Measurements from ENCODE around the gene KRTAP5-10. TPM values are rescaled to one million over a fixed set of nuclear protein-coding genes. Genes with fewer than 3 reads are reported as not detected.
"Not testable (repeated sequence)": the region's sequence is repeated elsewhere in the genome, so short reads cannot be mapped to it uniquely, and the experiment has no call there.

Gene KRTAP5-10
- total and polyA plus RNA-seq, 3 donors from 2014 or later: 0.28 TPM; not detected in 2

DNA sequence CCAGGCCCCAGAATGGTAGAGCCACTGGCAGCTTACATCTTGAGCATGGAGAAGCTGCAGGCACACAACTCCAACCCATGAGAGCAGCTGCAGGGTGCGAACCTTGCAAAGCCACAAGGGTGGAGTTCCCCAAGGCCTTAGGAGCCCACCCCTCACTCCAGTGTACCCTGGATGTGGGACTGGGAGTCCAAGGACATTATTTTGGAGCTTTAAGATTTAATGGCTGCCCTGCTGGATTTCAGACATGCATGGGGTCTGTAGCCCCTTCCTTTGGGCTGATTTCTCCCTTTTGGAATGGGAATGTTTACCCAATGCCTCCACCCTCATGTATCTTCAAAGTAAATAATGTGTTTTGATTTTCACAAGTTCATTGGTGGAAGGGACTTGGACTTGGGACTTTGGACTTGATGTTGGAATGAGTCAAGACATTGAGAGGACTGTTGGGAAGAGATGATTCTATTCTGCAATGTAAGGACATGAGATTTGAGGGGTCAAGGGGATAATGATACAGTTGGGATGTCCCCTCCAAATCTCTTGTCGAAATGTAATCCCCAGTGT lies 39.3 kb upstream of the KRTAP5-10 start:
- Histone ChIP-seq H3K4me1 (peaks cover 4% of the 10 kb centered on the region), H3K4me3 (no peak overlapping the region), H3K9me3 (no peaks in the 10 kb centered on the region), H3K36me3 (ENCODE audit: low read depth, missing control alignments) (no peaks in the 10 kb centered on the region), H3K27me3 (no peaks in the 10 kb centered on the region), H3K27ac (no peak overlapping the region)
- DNase-seq: no peak
- WGBS, 2 donors: 86 to 89% methylated on average over 1 to 2 of the region's 2 CpGs
- TF ChIP-seq CTCF (IDR thresholded peaks at IDR 0.05) (no peak), POLR2A (IDR thresholded peaks at IDR 0.05) (no peak)
- intact Hi-C loops (cut with DNase I; ENCODE audit: low total_unique reads): no loop called here

GRCh38 chr11:71526796-71527575 lies 38.4 kb upstream of the KRTAP5-10 start, which contains the start of gene KRTAP5-7:
TSS of gene KRTAP5-7 (plus strand) at chr11:71527267. CDS start at chr11:71527301, 34 bp downstream.
- WGBS, 2 donors: 42 to 58% methylated on average over 8 of the region's 10 CpGs
- DNase-seq; H3K27ac ChIP-seq; H3K9me3 ChIP-seq; H3K4me1 ChIP-seq; intact Hi-C loops (cut with DNase I; ENCODE audit: low total_unique reads); H3K4me3 ChIP-seq; H3K36me3 ChIP-seq (ENCODE audit: low read depth, missing control alignments); H3K27me3 ChIP-seq: not testable (repeated sequence)

DNA sequence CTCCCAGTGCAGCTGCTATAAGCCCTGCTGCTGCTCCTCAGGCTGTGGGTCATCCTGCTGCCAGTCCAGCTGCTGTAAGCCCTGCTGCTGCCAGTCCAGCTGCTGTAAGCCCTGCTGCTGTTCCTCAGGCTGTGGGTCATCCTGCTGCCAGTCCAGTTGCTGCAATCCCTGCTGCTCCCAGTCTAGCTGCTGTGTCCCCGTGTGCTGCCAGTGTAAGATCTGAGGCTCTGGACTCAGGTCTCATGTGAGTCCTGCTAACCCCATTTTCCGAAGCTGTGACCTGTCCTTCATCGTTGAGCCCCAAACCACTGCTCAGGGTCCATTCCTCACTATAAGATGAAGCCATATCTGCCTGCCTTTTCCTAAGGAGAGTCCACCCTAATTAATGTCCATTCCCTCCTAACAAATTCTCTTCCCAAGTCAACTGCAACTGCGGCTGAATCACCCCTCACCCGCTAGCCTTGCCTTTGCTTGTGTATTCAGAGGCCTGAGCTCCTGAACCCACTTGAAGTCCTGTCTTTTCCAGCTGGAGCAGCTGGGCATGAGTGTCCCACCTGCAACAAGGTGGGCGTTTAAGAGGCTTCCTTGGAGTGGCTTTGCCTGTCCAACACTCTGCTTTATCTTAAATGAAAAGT lies 37.7 kb upstream of the KRTAP5-10 start:
- 85 to 86% methylated on average over 6 of the region's 6 CpGs for WGBS, 2 donors
- Histone ChIP-seq H3K4me1 (peaks cover 4% of the 10 kb centered on the region), H3K27me3 (no peaks in the 10 kb centered on the region), H3K4me3 (no peak overlapping the region), H3K9me3 (no peaks in the 10 kb centered on the region), H3K36me3 (ENCODE audit: low read depth, missing control alignments) (no peaks in the 10 kb centered on the region), H3K27ac (no peak overlapping the region)
- intact Hi-C loops (cut with DNase I; ENCODE audit: low total_unique reads): no loop called here
- DNase-seq: no peak
- TF ChIP-seq POLR2A (IDR thresholded peaks at IDR 0.05): no peak
- no peak for TF ChIP-seq CTCF (IDR thresholded peaks at IDR 0.05)

- H3K9me3 ChIP-seq: no peaks in the 10 kb centered on the region
- H3K4me1 ChIP-seq: peaks cover 7% of the 10 kb centered on the region
- no peaks in the 10 kb centered on the region for H3K27me3 ChIP-seq
- 76 to 84% methylated on average over 11 of the region's 11 CpGs for WGBS, 2 donors
- no peaks in the 10 kb centered on the region for H3K36me3 ChIP-seq (ENCODE audit: low read depth, missing control alignments)
- intact Hi-C loops (cut with DNase I; ENCODE audit: low total_unique reads): no loop called here
- H3K4me3 ChIP-seq: no peak overlapping the region
- no peak for DNase-seq
- H3K27ac ChIP-seq: peak overlapping the region; percentile 18 to 67
- TF ChIP-seq CTCF (IDR thresholded peaks at IDR 0.05) (no peak), POLR2A (IDR thresholded peaks at IDR 0.05) (no peak)
These were observed 34.8 kb upstream of the KRTAP5-10 start for GRCh38 chr11:71530602-71531001.

DNA sequence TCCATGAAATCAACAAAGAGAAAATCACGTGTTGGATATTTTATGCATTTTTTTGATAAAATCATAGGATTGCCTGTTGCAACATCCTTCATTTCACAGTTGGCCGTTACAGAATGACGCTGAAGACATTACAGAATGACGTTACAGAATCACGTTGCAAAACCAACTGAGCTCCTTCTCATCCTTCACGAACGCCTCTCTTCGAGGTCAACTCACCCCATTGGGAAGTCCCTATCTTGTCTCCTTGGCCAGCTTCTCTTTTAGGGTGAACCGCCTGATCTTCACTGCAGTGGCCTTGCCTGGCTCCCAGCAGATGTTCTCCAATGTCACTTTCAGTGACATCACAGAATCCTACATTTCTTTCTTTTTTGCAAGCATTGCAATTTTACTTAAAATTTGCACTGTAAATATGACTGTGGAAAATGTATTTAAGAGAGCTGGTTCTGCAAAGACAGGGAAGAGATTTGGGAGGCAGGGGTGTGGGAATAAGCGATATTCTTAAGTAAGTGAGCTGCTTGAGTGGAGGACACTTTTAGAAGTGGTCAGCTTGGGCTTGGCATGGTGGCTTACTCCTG lies 33.2 kb upstream of the KRTAP5-10 start:
- Histone ChIP-seq H3K4me1 (peaks cover 7% of the 10 kb centered on the region), H3K27ac (no peak overlapping the region), H3K9me3 (no peaks in the 10 kb centered on the region), H3K27me3 (no peaks in the 10 kb centered on the region), H3K36me3 (ENCODE audit: low read depth, missing control alignments) (no peaks in the 10 kb centered on the region), H3K4me3 (no peak overlapping the region)
- TF ChIP-seq POLR2A (IDR thresholded peaks at IDR 0.05): no peak
- no peak for TF ChIP-seq CTCF (IDR thresholded peaks at IDR 0.05)
- intact Hi-C loops (cut with DNase I; ENCODE audit: low total_unique reads): no loop called here
- WGBS, 2 donors: 70 to 75% methylated on average over 10 of the region's 10 CpGs
- no peak for DNase-seq

- H3K27me3 ChIP-seq; H3K4me1 ChIP-seq; H3K27ac ChIP-seq; H3K36me3 ChIP-seq (ENCODE audit: low read depth, missing control alignments); H3K9me3 ChIP-seq; DNase-seq; H3K4me3 ChIP-seq; intact Hi-C loops (cut with DNase I; ENCODE audit: low total_unique reads): not testable (repeated sequence)
- WGBS, 2 donors: 50 to 75% methylated on average over 17 of the region's 17 CpGs
These were observed 30.4 kb upstream of the KRTAP5-10 start for GRCh38 chr11:71534711-71535608.

Measured in testis (tissue), 3 donors.